Occipital lobe (tissue), 2 donors: ENCODE results near the gene KLHDC2. TPM values are rescaled to one million over a fixed set of nuclear protein-coding genes. Genes with fewer than 3 reads are reported as not detected.
"Not testable (repeated sequence)": the region's sequence is repeated elsewhere in the genome, so short reads cannot be mapped to it uniquely, and the experiment has no call there.

Experiments used
- DNase-seq: peaks from one replicate; lab custom pipeline; 2025; lab: John Stamatoyannopoulos, UW
- total RNA-seq: library from RNA; depleted of rRNA; stranded (reverse); fragments of >200 nt; gene quantifications from one replicate; pipeline ENCODE4 v1.2.3, GENCODE V29; 2014

KLHDC2 gene
- total RNA-seq, 1 donor from 2014 or later, result 180 TPM

- no peak for DNase-seq
Measured at GRCh38 chr14:49778421-49778820, 10.5 kb downstream of the KLHDC2 start.

DNA sequence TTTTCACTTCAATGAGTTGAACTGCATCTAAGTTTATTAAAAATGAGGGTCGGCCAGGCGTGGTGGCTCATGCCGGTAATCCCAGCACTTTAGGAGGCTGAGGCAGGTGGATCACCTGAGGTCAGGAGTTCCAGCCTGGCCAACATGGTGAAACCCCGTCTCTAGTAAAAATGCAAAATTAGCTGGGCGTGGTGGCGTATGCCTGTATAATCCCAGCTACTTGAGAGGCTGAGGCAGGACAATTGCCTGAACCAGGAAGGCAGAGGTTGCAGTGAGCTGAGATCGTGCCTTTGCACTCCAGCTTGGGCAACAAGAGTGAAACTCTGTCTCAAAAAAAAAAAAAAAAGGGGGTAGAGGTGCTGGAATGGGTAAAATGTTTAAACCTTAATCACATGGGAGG, 13.1 kb downstream of the KLHDC2 start:
- not testable (repeated sequence) for DNase-seq

GRCh38 chr14:49783394-49784014, 15.6 kb downstream of the KLHDC2 start:
- no peak for DNase-seq

DNA sequence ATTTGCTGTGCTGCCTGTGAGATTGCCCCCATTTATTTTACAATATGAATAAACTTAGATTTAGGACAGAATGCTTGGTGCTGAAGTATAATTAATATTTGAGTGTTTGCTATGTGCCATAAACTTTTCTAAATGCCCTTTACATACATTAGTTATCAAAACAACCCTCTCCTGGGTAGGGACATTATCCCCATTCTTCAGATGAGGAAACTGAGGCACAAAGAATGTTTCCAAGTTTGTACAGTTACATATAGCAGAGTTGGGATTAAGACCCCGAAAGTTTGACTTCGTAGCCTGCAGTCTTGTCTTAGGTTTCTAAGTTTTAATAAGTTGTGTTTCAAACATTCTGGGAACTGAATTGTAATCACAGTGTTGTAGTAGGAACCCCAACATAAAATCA, 18.4 kb downstream of the KLHDC2 start:
- no peak for DNase-seq

DNA sequence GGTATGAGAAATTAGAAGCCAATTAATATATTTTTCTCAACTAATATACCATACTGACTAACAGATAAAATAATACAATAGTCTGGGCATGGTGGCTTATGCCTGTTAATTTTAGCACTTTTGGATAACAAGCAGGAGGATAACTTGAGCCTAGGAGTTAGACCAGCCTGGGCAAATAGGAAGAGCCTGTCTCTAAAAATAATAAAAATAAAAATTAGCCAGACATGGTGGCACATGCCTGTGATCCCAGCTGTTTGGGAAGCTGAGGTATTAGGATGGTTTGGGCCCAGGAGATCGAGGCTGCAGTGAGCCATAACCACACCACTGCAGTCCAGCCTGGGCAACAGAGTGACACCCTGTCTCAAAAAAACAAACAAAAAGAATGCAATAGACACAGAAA, 24.7 kb downstream of the KLHDC2 start:
- DNase-seq, result no peak

DNA sequence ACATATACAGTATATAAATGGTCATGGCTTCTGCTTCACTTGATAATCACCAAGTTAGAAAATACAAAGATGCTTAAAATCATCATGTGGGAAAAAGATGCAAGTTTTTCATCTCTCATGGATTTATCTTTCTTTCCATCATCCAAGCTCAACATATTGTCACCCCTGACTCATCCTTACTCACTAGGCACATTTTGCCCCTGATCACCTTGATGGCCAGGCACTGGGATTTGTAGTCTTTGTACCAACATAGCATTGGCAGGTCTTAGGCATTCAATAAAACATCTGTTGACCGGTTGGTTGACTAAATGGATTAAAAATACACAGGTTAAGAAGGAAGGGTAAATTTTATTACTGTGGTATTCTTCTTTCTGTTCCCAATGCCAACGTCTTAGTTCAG, 28.1 kb downstream of the KLHDC2 start:
- no peak for DNase-seq

DNA sequence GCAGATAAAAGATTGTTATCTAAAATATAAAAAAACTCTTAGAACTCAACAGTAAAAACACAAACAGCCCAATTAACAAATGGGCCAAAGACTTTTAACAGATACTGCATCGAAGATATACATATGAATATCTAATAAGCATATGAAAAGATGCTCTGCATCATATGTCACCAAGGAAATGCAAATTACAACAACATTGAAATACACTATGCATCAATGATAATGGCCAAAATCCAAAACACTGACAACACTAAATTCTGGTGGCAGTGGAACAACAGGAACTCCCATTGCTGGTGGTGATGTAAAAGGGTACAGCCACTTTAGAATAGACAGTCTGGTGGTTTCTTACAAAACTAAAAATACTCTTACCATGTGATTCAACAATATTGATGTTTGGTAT, 40.8 kb downstream of the KLHDC2 start:
- no peak for DNase-seq

- DNase-seq, result not testable (repeated sequence)
Measured at GRCh38 chr14:49816118-49816517, 48.2 kb downstream of the KLHDC2 start.

GRCh38 chr14:49816844-49817243, 48.9 kb downstream of the KLHDC2 start:
- DNase-seq, result no peak

DNA sequence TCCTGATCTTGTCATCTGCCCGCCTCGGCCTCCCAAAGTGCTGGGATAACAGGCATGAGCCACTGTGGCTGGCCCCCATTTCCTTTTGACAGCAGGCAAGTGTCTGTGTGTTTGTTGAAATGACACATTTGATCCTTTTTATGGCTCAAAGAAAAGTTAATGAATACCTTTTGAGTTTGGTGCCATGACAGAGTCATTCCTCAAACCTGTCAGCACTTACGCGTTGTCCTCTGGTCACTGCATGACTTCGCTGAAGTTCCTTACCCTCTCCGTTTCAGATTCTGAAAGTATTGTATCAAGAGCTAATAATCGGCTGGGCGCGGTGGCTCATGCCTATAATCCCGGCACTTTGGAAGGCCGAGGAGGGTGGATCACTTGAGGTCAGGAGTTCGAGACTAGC, 52.2 kb downstream of the KLHDC2 start:
- no peak for DNase-seq

DNA sequence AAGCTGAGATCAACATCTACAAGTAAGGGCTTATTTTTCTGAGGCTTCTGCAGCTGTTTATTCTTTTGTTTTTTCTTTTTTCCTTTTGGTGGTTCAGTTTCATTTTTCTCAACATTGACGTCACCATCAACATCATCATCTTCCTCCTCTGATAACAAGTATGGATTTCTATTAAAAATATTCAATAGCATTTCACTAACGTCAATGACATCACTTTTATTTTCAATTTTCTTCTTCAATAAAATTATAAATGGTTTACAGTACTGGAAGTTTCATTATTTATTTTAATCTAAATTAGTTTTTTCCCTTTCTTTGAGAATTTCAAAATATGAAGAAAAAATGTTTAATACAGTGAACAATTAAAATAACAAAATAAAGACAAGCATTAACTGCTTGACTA, 60.7 kb downstream of the KLHDC2 start:
- DNase-seq, result no peak

Other genes with a start within 250 kb of the KLHDC2 start
- 2,148 TPM for gene RPS29, start 181.8 kb upstream of the KLHDC2 start, total RNA-seq
- gene LRR1, start 169.2 kb upstream of the KLHDC2 start, total RNA-seq, result 6.2 TPM
- gene RPL36AL, start 147.5 kb upstream of the KLHDC2 start, total RNA-seq, result 63.3 TPM
- gene MGAT2, start 147.4 kb upstream of the KLHDC2 start, total RNA-seq, result 47.3 TPM
- 17.2 TPM for gene DNAAF2, start 132.9 kb upstream of the KLHDC2 start, total RNA-seq
- 12.0 TPM for gene POLE2, start 79.9 kb upstream of the KLHDC2 start, total RNA-seq
- gene KLHDC1, start 75.0 kb upstream of the KLHDC2 start, total RNA-seq, result 15.9 TPM
- gene NEMF, start 84.6 kb downstream of the KLHDC2 start, total RNA-seq, result 145 TPM
- 61.3 TPM for gene ARF6, start 124.9 kb downstream of the KLHDC2 start, total RNA-seq